PC-3 (cell line): Measurements from ENCODE around the gene ARHGEF17. TPM values are rescaled to one million over a fixed set of nuclear protein-coding genes. Genes with fewer than 3 reads are reported as not detected.

ENCODE experiments used
- ATAC-seq: fragments of 200-7000 bp; cut with Tn5 transposase; 2 replicates; pipeline ENCODE4 v1.9.1; 2020; ENCODE audit warnings: mild to moderate bottlenecking, moderate library complexity
- BruUV-seq: library from RNA; stranded (reverse); fragments of 400-500 nt; replicated peaks from 2 replicates; lab custom pipeline; 2021; lab: Mats Ljungman, UMichigan
- CTCF ChIA-PET: fragments of 300-600 bp; sonication (Branson Sonifier 250); formaldehyde crosslinking; loops from one replicate; lab custom pipeline; 2022; ENCODE audit warnings: antibody characterized with exemption; lab: Charles Lee
- POLR2A ChIA-PET: fragments of 300-600 bp; sonication (Branson Sonifier 250); formaldehyde crosslinking; loops from one replicate; lab custom pipeline; 2022; ENCODE audit warnings: antibody characterized with exemption; ENCODE audit not compliant: unreplicated experiment; lab: Charles Lee
- DNase-seq: peaks from one replicate; pipeline ENCODE4 v3.0.0-alpha.2; 2015
- H2AFZ ChIP-seq: fragments of 300-600 bp; sonication (generic); 2 replicates; pipeline ENCODE4 v1.6.0; 2016; ENCODE audit warnings: antibody characterized with exemption, low read length
- H3F3A ChIP-seq: fragments of 300-600 bp; sonication (generic); one replicate; pipeline ENCODE4 v1.6.0; 2017; ENCODE audit warnings: antibody characterized with exemption, low read length, control low read depth, mild to moderate bottlenecking; ENCODE audit not compliant: unreplicated experiment
- H3K27ac ChIP-seq: fragments of 300-600 bp; sonication (generic); 2 replicates; pipeline ENCODE4 v1.5.1; 2016; ENCODE audit warnings: mild to moderate bottlenecking, low read length
- H3K27me3 ChIP-seq: fragments of 300-600 bp; sonication (generic); 2 replicates; pipeline ENCODE4 v1.6.1; 2016; ENCODE audit warnings: low read length, mixed read lengths
- H3K36me3 ChIP-seq: fragments of 300-600 bp; sonication (generic); 2 replicates; pipeline ENCODE4 v1.6.1; 2016; ENCODE audit warnings: low read depth, mixed run types, low read length, mixed read lengths
- H3K4me1 ChIP-seq: fragments of 300-600 bp; sonication (generic); 2 replicates; pipeline ENCODE4 v1.5.1; 2016; ENCODE audit warnings: low read length; ENCODE audit not compliant: insufficient read depth
- H3K4me2 ChIP-seq: fragments of 300-600 bp; sonication (generic); 2 replicates; pipeline ENCODE4 v1.6.0; 2016; ENCODE audit warnings: low read length
- H3K4me3 ChIP-seq: fragments of 300-600 bp; sonication (generic); 2 replicates; pipeline ENCODE4 v1.5.1; 2016; ENCODE audit warnings: mild to moderate bottlenecking, low read length, mixed read lengths
- H3K79me2 ChIP-seq: fragments of 300-600 bp; sonication (generic); 2 replicates; pipeline ENCODE4 v1.6.1; 2017; ENCODE audit warnings: low read length, mixed read lengths
- H3K9ac ChIP-seq: fragments of 300-600 bp; sonication (generic); 2 replicates; pipeline ENCODE4 v1.6.0; 2016; ENCODE audit warnings: mild to moderate bottlenecking, low read length
- H3K9me2 ChIP-seq: fragments of 300-600 bp; sonication (generic); replicated peaks from 2 replicates; pipeline ENCODE4 v1.6.1; 2016; ENCODE audit warnings: mixed run types, low read length, mixed read lengths
- H3K9me3 ChIP-seq: fragments of 300-600 bp; sonication (generic); 2 replicates; pipeline ENCODE4 v1.6.1; 2016; ENCODE audit warnings: low read length, mixed read lengths
- H4K20me1 ChIP-seq: fragments of 300-600 bp; sonication (generic); 2 replicates; pipeline ENCODE4 v1.6.1; 2016; ENCODE audit warnings: low read length, mixed read lengths
- CTCF ChIP-seq: fragments of 300-600 bp; sonication (generic); conservative IDR thresholded peaks from 2 replicates; pipeline ENCODE4 v1.5.1; 2017; ENCODE audit warnings: antibody characterized with exemption, low read depth, mild to moderate bottlenecking, low read length
- EZH2 ChIP-seq: fragments of 300-600 bp; sonication (generic); IDR thresholded peaks from one replicate; pipeline ENCODE4 v1.6.1; 2017; ENCODE audit warnings: antibody characterized with exemption, mild to moderate bottlenecking, low read length; ENCODE audit not compliant: unreplicated experiment
- EZH2phosphoT487 ChIP-seq: fragments of 300-600 bp; sonication (generic); IDR thresholded peaks from 2 replicates; pipeline ENCODE4 v1.6.1; 2018; ENCODE audit warnings: mild to moderate bottlenecking, antibody characterized with exemption, low read length, borderline replicate concordance
- intact Hi-C: fragments of 100-400 bp; cut with micrococcal nuclease; formaldehyde crosslinking; loops from 2 replicates; pipeline ENCODE4 v1.9.0; 2023
- total RNA-seq: library from RNA; depleted of rRNA; stranded (reverse); fragments of >200 nt; gene quantifications from 2 replicates; pipeline ENCODE4 v1.2.3, GENCODE V29; 2014

Gene ARHGEF17
- total RNA-seq, 1 experiment from 2014 or later, result 6.2 TPM

GRCh38 chr11:73404506-73405145 is 96.5 kb downstream of the ARHGEF17 start:
- no peak overlapping the region for H3K9ac ChIP-seq
- POLR2A ChIA-PET, result no interaction called here
- H3F3A ChIP-seq, result no peaks in the 10 kb centered on the region

DNA sequence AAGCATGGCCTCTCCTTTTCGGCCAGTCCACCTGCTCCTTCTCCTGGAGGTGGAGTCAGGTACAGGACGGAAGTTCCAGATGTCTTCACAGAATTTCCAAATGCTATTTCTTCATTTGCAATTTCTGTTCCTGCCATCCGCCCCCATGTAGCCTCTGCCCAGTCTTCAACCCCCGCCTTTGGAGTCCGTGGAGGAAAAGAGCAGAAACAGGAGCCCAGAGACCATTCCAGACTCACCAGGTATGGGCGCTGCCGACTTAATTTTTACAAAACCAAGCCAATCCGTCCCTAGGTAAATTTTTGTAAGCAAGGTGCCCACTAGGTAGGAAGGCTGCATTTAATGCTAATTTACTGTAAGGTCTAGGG is 97.1 kb downstream of the ARHGEF17 start:
- no TSS peak for BruUV-seq
- Histone ChIP-seq H3K27me3 (no peaks in the 10 kb centered on the region), H3K4me1 (no peaks in the 10 kb centered on the region), H3K36me3 (peaks cover 9% of the 10 kb centered on the region; the same call in 1 of the 2 replicates), H3K27ac (no peak overlapping the region), H3K4me3 (no peak overlapping the region), H3K79me2 (no peaks in the 10 kb centered on the region), H2AFZ (no peak overlapping the region), H3K9ac (no peak overlapping the region), H3F3A (no peaks in the 10 kb centered on the region), H4K20me1 (no peaks in the 10 kb centered on the region), H3K9me3 (no peaks in the 10 kb centered on the region), H3K4me2 (no peak overlapping the region), H3K9me2 (no peaks in the 10 kb centered on the region)
- ChIA-PET CTCF (no interaction called here), POLR2A (no interaction called here)
- no peak for ATAC-seq
- intact Hi-C loops, result no loop called here
- TF ChIP-seq CTCF (no peak), EZH2phosphoT487 (no peak), EZH2 (no peak)
- DNase-seq, result no peak

More at GRCh38 chr11:73404506-73405145, 96.5 kb downstream of the ARHGEF17 start:
- Histone ChIP-seq H3K4me2 (no peak overlapping the region), H3K4me3 (no peak overlapping the region), H3K27me3 (no peaks in the 10 kb centered on the region), H3K9me2 (no peaks in the 10 kb centered on the region), H3K9me3 (no peaks in the 10 kb centered on the region), H3K4me1 (no peaks in the 10 kb centered on the region), H3K79me2 (no peaks in the 10 kb centered on the region), H3K27ac (no peak overlapping the region), H2AFZ (no peak overlapping the region), H3K36me3 (peaks cover 9% of the 10 kb centered on the region; the same call in 1 of the 2 replicates), H4K20me1 (no peaks in the 10 kb centered on the region)
- TF ChIP-seq CTCF, result no peak
- TF ChIP-seq EZH2, result no peak
- no peak for TF ChIP-seq EZH2phosphoT487
- no TSS peak for BruUV-seq
- ATAC-seq, result no peak
- CTCF ChIA-PET, result no interaction called here
- no peak for DNase-seq
- intact Hi-C loops, result no loop called here

DNA sequence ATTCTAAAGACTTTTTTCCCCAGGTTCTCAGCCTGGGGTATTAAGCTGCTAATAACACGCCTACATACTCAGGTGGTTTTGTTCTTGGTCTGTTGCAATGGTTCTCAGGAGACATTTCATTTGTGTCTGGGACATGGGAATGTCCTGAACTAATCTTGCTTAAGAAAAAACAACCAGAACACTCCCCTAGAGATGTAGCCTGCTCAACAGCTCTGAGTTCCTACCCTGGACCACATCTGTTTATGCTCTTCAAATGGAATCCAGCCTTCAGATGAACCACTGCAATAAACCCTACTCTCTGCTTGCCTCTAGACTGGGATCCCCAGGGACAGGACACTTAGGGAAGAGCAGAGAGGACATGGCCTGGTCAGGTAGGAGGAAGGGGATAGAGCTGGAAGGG is 98.1 kb downstream of the ARHGEF17 start:
- Histone ChIP-seq H3K4me1 (no peaks in the 10 kb centered on the region), H3K79me2 (no peaks in the 10 kb centered on the region), H3K36me3 (peaks cover 11% of the 10 kb centered on the region), H2AFZ (no peak overlapping the region), H3K27me3 (no peaks in the 10 kb centered on the region), H3F3A (no peaks in the 10 kb centered on the region), H3K9ac (no peak overlapping the region), H3K4me2 (no peak overlapping the region), H3K4me3 (no peak overlapping the region), H3K27ac (no peak overlapping the region), H3K9me2 (no peaks in the 10 kb centered on the region), H4K20me1 (no peaks in the 10 kb centered on the region), H3K9me3 (no peaks in the 10 kb centered on the region)
- TF ChIP-seq EZH2 (no peak), CTCF (no peak), EZH2phosphoT487 (no peak)
- DNase-seq (no peak), ATAC-seq (no peak)
- intact Hi-C loops, result no loop called here
- ChIA-PET POLR2A (interaction anchor here (0.7 kb wide), 1 partner anchor 96 kb away, joined by 13 read pairs; no protein-coding TSS in a partner anchor), CTCF (interaction anchor here (1.1 kb wide), 1 partner anchor 220 kb away, joined by 5 read pairs; no protein-coding TSS in a partner anchor)
- BruUV-seq, result no TSS peak
